HG02642 (cell line): ENCODE data around the gene NSUN2.
"Not testable (repeated sequence)": the region's sequence is repeated elsewhere in the genome, so short reads cannot be mapped to it uniquely, and the experiment has no call there.

Experiments
- ATAC-seq: cut with Tn5 transposase; IDR thresholded peaks from one replicate; pipeline ENCODE4 v1.9.1; 2021; ENCODE audit warnings: mild to moderate bottlenecking; ENCODE audit not compliant: unreplicated experiment, poor library complexity

NSUN2 gene

DNA sequence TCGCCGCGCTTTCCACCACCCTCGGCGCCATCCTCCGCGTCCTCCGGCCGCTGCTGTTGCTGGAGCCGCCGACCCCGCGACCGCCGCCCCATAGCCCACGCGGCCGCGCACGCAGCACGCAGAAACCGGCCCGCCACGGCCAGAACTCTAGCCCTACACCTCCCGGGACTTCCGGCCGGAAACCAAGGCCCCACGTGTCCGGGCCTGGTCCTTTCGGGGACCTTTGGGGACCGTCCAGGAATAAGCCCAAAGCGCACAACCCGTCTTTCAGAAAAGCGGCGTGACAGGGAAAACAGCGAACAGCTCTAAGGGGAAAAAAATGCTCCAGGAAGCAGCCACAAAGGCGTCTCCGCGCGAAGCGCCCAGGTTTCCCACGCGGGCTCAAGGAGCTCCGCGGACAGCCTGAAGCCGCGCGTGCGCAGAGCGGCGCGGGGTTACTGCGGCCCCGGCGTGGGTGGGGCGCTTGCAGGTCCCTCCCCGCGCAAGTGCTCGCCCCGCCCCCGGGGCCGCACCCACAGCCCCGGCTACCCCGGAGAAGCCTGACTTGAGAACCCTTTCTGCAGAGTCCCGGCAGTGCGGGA lies at the start of gene NSUN2, which contains the start of gene SRD5A1:
NSUN2 (minus strand) TSS at position 157 of the 581 bp plus-strand sequence; CDS start at position 92, 65 bp downstream.
SRD5A1 (plus strand) TSS at position 553 of the 581 bp plus-strand sequence. CDS start 137 bp downstream, outside the sequence.
- ATAC-seq = peak; percentile 92

- ATAC-seq = no peak
Measured at GRCh38 chr5:6682239-6682638, 49.4 kb upstream of the NSUN2 start.

DNA sequence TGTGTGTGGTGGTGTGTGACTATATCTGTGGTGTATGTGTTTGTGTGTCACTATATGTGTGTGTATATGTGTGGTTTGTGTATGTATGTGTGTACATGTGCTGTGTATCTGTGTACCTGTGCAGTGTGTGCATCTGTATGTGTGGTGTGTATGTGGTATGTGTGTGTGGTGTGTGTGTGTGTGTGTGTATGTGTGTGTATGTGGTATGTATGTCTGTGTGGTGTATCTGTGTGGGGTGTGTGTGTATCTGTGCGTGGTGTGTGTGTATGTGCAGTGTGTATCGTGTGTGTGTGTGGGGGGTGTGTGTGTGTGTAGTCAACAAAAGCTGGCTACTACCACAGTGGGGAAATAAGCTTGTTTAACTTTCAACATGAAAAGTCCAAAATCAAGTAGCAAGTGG lies 48.8 kb upstream of the NSUN2 start:
- no peak for ATAC-seq

- no peak for ATAC-seq
Measured at GRCh38 chr5:6680922-6681321, 48.1 kb upstream of the NSUN2 start.

GRCh38 chr5:6678385-6678784 lies 45.5 kb upstream of the NSUN2 start:
- no peak for ATAC-seq

GRCh38 chr5:6676702-6677101 lies 43.9 kb upstream of the NSUN2 start:
- ATAC-seq = no peak

DNA sequence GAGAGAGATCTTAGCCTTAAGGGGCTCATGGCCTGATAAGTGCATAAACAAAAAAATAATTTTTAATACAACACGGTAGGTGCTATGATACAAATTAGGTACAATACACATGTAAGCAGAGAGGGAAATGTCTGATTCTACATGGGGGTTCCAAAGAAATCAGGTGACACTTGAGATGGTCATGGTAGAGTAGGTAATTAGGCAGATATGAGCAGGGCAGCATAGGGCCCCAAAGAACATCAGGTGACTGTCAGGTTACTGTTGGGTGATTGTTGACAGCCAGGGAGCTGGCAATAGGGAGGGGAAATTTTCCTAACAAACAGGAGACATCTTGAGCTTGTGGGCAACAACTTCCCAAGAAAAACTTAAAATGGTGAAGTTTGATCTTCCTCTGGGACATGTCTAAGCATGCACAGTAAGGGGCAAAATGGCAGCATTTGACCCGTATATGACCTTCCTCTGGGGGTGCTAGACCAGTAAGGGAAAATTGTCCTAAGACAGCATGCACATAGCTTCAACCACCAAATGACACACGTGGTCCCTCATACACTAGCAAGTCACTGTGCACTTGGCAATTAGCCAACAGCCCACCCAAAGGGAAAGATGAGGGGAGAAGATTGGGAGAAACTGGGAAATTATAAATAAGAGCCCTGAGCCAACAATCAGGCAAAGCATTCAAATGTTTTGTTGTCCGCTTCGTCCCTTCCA lies 43.1 kb upstream of the NSUN2 start:
- no peak for ATAC-seq

GRCh38 chr5:6674886-6675285 lies 42.0 kb upstream of the NSUN2 start:
- ATAC-seq = no peak

DNA sequence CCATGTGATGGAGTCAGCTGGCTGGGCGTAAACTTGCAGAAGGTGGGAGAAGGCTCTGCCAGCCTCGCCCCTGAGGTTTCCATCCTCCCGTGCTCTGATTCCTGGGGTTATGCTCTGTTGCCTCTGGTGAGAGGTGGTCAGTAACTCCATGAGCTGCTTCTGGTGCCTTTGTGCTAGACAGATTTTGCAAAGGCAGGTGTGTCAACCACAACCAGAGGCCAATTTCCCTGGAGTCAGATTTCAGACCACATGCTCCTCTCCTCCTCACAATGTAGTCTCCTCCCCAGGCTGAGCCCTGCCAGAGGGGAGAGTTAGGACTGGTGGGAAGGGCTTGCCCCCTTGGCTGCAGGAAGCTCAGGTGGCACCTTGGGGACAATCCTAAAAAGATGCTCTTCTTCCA lies 41.6 kb upstream of the NSUN2 start:
- no peak for ATAC-seq

DNA sequence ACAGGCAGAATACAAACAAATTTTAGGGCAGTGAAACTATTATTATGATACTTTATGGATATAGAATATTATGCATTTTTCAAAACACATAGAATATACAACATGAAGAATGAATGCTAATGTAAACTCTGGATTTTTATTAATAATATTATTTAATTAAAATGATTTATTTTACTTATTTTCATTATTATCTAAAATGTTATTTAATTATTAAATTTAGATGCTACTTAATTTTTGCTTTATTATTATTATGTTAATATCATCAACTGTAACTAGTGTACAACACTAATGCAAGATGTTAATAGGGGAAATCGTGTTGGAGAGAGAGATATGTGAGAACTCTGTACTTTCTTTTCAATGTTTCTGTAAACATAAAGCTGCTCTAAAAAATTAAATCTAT lies 41.1 kb upstream of the NSUN2 start:
- ATAC-seq = no peak

- ATAC-seq = no peak
Measured at GRCh38 chr5:6673031-6673430, 40.2 kb upstream of the NSUN2 start.

DNA sequence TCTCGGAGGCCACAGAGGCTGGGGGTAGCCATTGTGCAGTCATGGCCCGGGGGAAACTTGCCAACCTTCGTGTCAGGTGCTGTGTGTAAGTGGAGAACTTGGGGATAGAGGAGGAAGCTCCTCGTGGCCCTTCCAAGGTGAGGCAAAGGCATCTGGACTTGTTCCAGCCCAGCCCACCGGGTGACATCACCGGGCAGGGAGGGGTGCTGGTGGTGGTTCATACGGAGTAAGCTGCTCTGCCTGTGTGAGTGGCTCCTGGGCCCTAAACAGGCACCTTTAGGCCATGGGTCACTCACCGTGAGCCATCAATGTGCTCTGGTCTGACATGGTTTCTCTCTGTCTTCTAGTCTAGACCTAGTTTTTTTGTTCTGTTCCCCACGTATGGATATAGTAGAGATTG lies 35.9 kb upstream of the NSUN2 start:
- not testable (repeated sequence) for ATAC-seq

- no peak for ATAC-seq
Measured at GRCh38 chr5:6667648-6668047, 34.8 kb upstream of the NSUN2 start.

DNA sequence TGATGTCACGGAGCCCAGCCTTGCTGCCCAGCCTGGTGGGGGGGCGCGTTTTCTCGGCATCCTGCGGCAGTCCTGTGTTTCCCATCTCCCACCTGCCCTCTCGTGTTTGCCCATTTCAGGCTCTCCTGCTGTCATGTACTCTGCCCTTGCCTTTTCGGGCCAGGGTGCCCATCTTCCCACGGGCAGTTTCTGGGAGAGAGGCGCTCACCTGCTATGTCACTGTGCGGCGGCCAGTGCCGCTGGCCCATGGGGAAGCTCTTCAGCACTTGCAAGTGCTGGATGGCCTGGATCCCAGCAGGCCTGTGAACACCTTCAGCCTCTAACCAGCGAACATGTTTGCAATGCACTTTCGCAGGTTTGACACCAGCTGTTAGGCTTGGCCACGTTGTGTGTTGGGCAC lies 33.9 kb upstream of the NSUN2 start:
- no peak for ATAC-seq

DNA sequence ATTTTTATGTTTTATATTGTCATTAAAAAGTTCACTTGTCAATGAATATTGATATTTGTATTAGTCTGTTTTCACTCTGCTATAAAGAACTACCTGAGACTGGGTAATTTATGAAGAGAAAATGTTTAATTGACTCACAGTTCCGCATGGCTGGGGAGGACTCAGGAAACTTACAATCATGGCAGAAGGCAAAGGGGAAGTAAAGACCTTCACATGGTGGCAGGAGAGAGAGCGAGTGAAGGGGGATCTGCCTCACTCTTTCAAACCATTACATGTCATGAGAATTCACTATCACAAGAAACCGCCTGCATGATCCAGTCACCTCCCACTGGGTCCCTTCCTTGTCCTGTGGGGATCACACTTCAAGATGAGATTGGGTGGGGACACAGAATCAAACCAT lies 27.8 kb upstream of the NSUN2 start:
- peak; percentile 52 for ATAC-seq

GRCh38 chr5:6659941-6660684 lies 27.3 kb upstream of the NSUN2 start:
- peak; percentile 85 for ATAC-seq

GRCh38 chr5:6656680-6657079 lies 23.8 kb upstream of the NSUN2 start:
- no peak for ATAC-seq

- ATAC-seq = no peak
Measured at GRCh38 chr5:6655432-6655831, 22.6 kb upstream of the NSUN2 start.

DNA sequence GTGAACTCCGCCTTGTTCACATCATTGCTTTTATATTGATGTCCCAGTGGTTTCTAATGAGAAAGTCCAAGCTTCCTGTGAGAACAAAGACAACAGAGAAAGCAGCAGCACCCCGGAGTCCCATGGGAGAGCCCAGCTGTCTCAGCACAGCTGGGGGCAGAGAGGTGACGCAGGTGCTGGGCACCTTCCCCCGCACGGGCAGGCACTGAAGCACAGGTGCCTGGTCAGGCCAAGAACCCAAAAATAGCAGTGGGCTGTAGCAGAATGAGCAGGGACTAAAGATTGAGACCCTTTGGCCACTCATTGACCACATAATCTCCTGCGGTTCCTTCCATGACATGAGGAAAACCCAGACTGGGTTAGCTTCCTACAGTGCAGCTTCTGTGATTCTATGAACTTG lies 19.2 kb upstream of the NSUN2 start:
- peak; percentile 98 for ATAC-seq

DNA sequence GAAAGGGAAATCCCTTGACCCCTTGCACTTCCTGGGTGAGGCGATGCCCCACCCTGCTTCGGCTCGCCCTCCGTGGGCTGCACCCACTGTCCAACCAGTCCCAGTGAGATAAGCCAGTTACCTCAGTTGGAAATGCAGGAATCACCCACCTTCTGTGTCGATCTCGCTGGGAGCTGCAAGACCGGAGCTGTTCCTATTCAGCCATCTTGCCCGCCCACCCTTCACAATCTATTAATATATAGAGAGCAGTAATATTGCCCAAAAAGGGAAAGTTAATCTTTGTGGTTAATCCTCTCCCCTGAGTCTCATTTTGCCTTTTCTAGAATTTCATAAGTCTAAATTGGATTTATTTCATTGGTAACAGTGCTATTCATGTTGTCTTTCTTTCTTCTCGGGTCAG lies 16.8 kb upstream of the NSUN2 start:
- no peak for ATAC-seq

DNA sequence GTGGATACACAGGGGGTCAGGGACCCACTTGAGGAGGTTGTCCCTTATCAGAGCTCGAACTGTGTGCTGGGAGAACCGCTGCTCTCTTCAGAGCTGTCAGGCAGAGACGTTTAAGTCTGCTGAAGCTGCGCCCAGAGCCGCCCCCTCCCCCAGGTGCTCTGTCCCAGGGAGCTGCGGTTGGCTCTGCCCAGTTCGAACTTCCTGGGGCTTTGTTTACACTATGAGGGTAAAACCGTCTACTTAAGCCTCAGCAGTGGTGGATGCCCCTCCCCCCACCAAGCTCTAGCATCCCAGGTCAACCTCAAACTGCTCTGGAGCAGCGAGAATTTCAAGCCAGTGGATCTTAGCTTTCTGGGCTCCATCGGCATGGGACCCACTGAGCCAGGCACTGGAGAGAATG lies 16.3 kb upstream of the NSUN2 start:
- ATAC-seq = no peak
